Measurements from ENCODE around the gene CEP55. TPM values are rescaled to one million over a fixed set of nuclear protein-coding genes. Genes with fewer than 3 reads are reported as not detected.
A peak's percentile ranks its signal among the peaks of the same experiment; 100 is the strongest.
"Not testable (repeated sequence)": the region's sequence is repeated elsewhere in the genome, so short reads cannot be mapped to it uniquely, and the experiment has no call there.

The CEP55 gene
- total RNA-seq, 1 experiment from 2014 or later, result 102 TPM

- no peak for DNase-seq (ENCODE audit: low read depth)
These were observed 13.4 kb downstream of the CEP55 start for GRCh38 chr10:93509816-93510215.

GRCh38 chr10:93512565-93512964, 16.2 kb downstream of the CEP55 start:
- peak; percentile 49 for DNase-seq (ENCODE audit: low read depth)

- no peak for DNase-seq (ENCODE audit: low read depth)
These were observed 16.7 kb downstream of the CEP55 start for GRCh38 chr10:93513091-93513490.

- peak; percentile 71 for DNase-seq (ENCODE audit: low read depth)
These were observed 18.1 kb downstream of the CEP55 start for GRCh38 chr10:93514521-93514920.

- peak; percentile 86 for DNase-seq (ENCODE audit: low read depth)
These were observed 18.9 kb downstream of the CEP55 start for GRCh38 chr10:93515071-93516005.

GRCh38 chr10:93516006-93516380, 19.6 kb downstream of the CEP55 start:
- DNase-seq (ENCODE audit: low read depth), result peak; percentile 23

GRCh38 chr10:93518531-93518930, 22.1 kb downstream of the CEP55 start:
- DNase-seq (ENCODE audit: low read depth), result no peak

- no peak for DNase-seq (ENCODE audit: low read depth)
These were observed 38.9 kb downstream of the CEP55 start for GRCh38 chr10:93535293-93535692.

GRCh38 chr10:93540871-93541270, 44.5 kb downstream of the CEP55 start:
- not testable (repeated sequence) for DNase-seq (ENCODE audit: low read depth)

GRCh38 chr10:93541402-93542357, 45.3 kb downstream of the CEP55 start:
- DNase-seq (ENCODE audit: low read depth), result peak; percentile 54

- DNase-seq (ENCODE audit: low read depth), result peak; percentile 56
These were observed 46.0 kb downstream of the CEP55 start for GRCh38 chr10:93542358-93542791.

- DNase-seq (ENCODE audit: low read depth), result not testable (repeated sequence)
These were observed 50.6 kb downstream of the CEP55 start for GRCh38 chr10:93546995-93547394.

GRCh38 chr10:93547522-93547921, 51.1 kb downstream of the CEP55 start:
- no peak for DNase-seq (ENCODE audit: low read depth)

GRCh38 chr10:93548376-93549071, 52.1 kb downstream of the CEP55 start:
- no peak for DNase-seq (ENCODE audit: low read depth)

- no peak for DNase-seq (ENCODE audit: low read depth)
These were observed 54.2 kb downstream of the CEP55 start for GRCh38 chr10:93550606-93551005.

GRCh38 chr10:93552780-93553179, 56.4 kb downstream of the CEP55 start:
- DNase-seq (ENCODE audit: low read depth), result no peak

GRCh38 chr10:93553482-93554315, 57.3 kb downstream of the CEP55 start:
- no peak for DNase-seq (ENCODE audit: low read depth)

GRCh38 chr10:93554316-93554663, 57.9 kb downstream of the CEP55 start:
- DNase-seq (ENCODE audit: low read depth), result no peak

- peak; percentile 66 for DNase-seq (ENCODE audit: low read depth)
These were observed 58.5 kb downstream of the CEP55 start for GRCh38 chr10:93554760-93555432.

GRCh38 chr10:93559490-93559889, 63.1 kb downstream of the CEP55 start:
- DNase-seq (ENCODE audit: low read depth), result no peak
